Keratinocyte (primary cell): ENCODE data around the gene AKNA. TPM values are rescaled to one million over a fixed set of nuclear protein-coding genes. Genes with fewer than 3 reads are reported as not detected.

Experiments
- DNase-seq: peaks from one replicate; pipeline ENCODE4 v3.0.0-alpha.2; 2011; ENCODE audit warnings: low read depth, missing footprints, low spot score
- FAIRE-seq: peaks from 2 replicates; lab custom pipeline; 2011; peaks lifted over from hg19 to GRCh38; lab: Jason Lieb, UNC
- H2AFZ ChIP-seq: 2 replicates; pipeline ENCODE4 v1.6.0; 2012; ENCODE audit warnings: low read length, control low read depth, inconsistent platforms; ENCODE audit not compliant: control insufficient read depth
- H3K27ac ChIP-seq: 2 replicates; pipeline ENCODE4 v1.5.1; 2011; ENCODE audit warnings: low read length; ENCODE audit not compliant: control insufficient read depth, insufficient read depth
- H3K27me3 ChIP-seq: 3 replicates; pipeline ENCODE4 v1.6.0; 2011; ENCODE audit warnings: low read length; ENCODE audit not compliant: control insufficient read depth, insufficient read depth; ENCODE audit errors: extremely low read depth
- H3K36me3 ChIP-seq, 2 experiments: 2 replicates in 1 of 2; 3 replicates in 1 of 2; pipeline ENCODE4 v1.5.1; 2011; ENCODE audit warnings: low read length in 2 of 2, mild to moderate bottlenecking in 1 of 2; ENCODE audit not compliant: control insufficient read depth in 2 of 2, insufficient read depth in 2 of 2; ENCODE audit errors: extremely low read depth in 1 of 2
- H3K4me1 ChIP-seq: 3 replicates; pipeline ENCODE4 v1.5.1; 2011; ENCODE audit warnings: low read length; ENCODE audit not compliant: control insufficient read depth, insufficient read depth; ENCODE audit errors: extremely low read depth
- H3K4me2 ChIP-seq: 3 replicates; pipeline ENCODE4 v1.6.0; 2011; ENCODE audit warnings: low read depth, low read length; ENCODE audit not compliant: control insufficient read depth, insufficient read depth; ENCODE audit errors: extremely low read depth
- H3K4me3 ChIP-seq, 3 experiments: fragments of 200-600 bp in 1 of 3; sonication (generic) in 1 of 3; 2 replicates in 2 of 3; 3 replicates in 1 of 3; pipeline ENCODE4 v1.5.1; 2011 to 2016; ENCODE audit warnings: low read length in 3 of 3, mild to moderate bottlenecking in 3 of 3, control low read depth in 2 of 3, inconsistent platforms in 1 of 3, low read depth in 1 of 3, mixed read lengths in 1 of 3, mixed run types in 1 of 3, moderate library complexity in 1 of 3; ENCODE audit not compliant: control insufficient read depth in 2 of 3, insufficient read depth in 2 of 3; ENCODE audit errors: extremely low read depth in 1 of 3
- H3K79me2 ChIP-seq: 2 replicates; pipeline ENCODE4 v1.6.0; 2012; ENCODE audit warnings: low read length; ENCODE audit not compliant: control insufficient read depth, insufficient read depth
- H3K9ac ChIP-seq: 3 replicates; pipeline ENCODE4 v1.6.0; 2011; ENCODE audit warnings: low read length; ENCODE audit not compliant: control insufficient read depth, insufficient read depth; ENCODE audit errors: extremely low read depth
- H3K9me1 ChIP-seq: 3 replicates; pipeline ENCODE4 v1.6.0; 2011; ENCODE audit warnings: low read length; ENCODE audit not compliant: control insufficient read depth, insufficient read depth; ENCODE audit errors: extremely low read depth
- H3K9me3 ChIP-seq: 2 replicates; pipeline ENCODE4 v1.5.1; 2012; ENCODE audit warnings: low read depth, low read length; ENCODE audit not compliant: control insufficient read depth
- H4K20me1 ChIP-seq: 3 replicates; pipeline ENCODE4 v1.6.0; 2011; ENCODE audit warnings: low read length; ENCODE audit not compliant: control insufficient read depth, insufficient read depth; ENCODE audit errors: extremely low read depth
- EZH2 ChIP-seq: IDR thresholded peaks from one replicate; pipeline ENCODE4 v1.6.1; 2012; ENCODE audit warnings: inconsistent platforms, mild to moderate bottlenecking, low read length, moderate library complexity
- dilution Hi-C: fragments of 300-500 bp; cut with MboI; formaldehyde crosslinking; loops from one replicate; pipeline ENCODE4 v1.7.0; 2020; ENCODE audit warnings: low sequenced_read_pairs; ENCODE audit not compliant: extremely low pct_ligation_motif_present
- polyA plus RNA-seq, 5 experiments: library from polyadenylated mRNA; depleted of rRNA in 3 of 5; stranded (reverse) in 3 of 5; stranded (forward) in 1 of 5; unstranded in 1 of 5; fragments of >200 nt; gene quantifications; 1 replicate in 1 of 5; 2 replicates in 3 of 5; 3 replicates in 1 of 5; pipeline versions ENCODE4 v1.2.1 to v1.2.3, GENCODE V29; 2011 to 2012; ENCODE audit warnings: missing spikeins in 2 of 5, low read depth in 1 of 5, low replicate concordance in 1 of 5
- TF ChIP-seq, protein P1 (sequence below), 3 experiments: IDR thresholded peaks in 1 of 3; conservative IDR thresholded peaks in 1 of 3; optimal IDR thresholded peaks in 1 of 3; 2 replicates in 2 of 3; 3 replicates in 1 of 3; pipeline versions ENCODE3 to v1.5.1; 2011; ENCODE audit warnings: low read length in 3 of 3, mild to moderate bottlenecking in 3 of 3, moderate library complexity in 2 of 3, control low read depth in 1 of 3, inconsistent platforms in 1 of 3; ENCODE audit not compliant: insufficient read depth in 2 of 3; ENCODE audit errors: extremely low read depth in 1 of 3

Gene AKNA
- polyA plus RNA-seq, 1 donor (not counting 4 experiments of a cell fraction or from before 2014, with no cell fraction given) = 0.79 TPM

DNA sequence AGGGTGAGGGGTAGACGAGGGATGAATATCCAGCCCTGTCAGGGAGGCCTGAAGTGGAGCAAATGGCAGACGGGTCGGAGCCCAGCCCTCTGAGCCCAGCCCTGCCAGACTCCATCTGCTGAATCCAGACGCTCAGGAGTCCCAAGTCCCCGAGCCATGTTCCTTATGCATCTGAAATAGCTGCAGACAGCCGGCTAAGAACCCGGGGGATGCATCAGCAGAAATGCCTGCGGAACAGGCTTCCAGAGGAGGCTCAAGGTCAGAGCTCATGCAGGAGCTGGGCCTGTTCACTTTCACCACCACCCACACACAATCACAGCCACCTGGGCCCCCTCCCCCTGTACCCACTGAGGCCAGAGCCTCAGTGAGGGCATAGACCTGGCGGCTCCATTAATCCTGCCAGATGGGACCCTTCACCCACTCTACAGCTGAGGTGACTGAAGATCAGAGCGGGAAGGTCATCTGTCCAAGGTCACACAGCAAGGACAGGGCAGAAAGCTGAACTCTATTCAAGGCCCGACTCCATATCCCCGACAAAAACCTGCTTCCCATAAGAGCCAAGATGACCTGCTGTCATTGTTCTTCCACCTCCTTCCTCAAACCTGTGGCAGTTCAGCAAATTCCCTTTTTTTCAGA is 24.4 kb upstream of the AKNA start:
- dilution Hi-C loops = no loop called here

DNA sequence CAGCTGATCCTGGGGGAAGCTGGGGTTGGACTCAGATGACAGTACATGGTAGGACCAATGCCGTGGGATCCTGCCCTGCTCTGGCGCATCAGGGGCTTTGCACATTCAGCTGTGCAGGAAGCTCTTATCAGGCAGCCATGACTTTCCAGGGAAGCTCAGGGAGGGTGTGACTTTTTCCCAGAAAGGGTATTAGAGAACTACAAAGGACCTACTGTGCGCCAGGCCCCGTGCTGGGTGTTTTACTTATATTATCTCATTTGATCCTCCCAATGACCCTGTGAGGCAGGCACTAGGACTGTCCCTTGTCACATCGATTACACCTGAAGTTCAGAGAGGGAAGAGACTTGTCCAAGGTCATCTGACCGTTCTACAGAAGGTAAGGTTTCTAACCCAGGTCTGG is 23.7 kb upstream of the AKNA start:
- Histone ChIP-seq H3K36me3 (no peaks in the 10 kb centered on the region), H3K4me2 (peak overlapping the region; percentile 35), H3K9ac (no peak overlapping the region), H3K4me3 (no peak overlapping the region), H3K27ac (no peak overlapping the region), H3K4me1 (peaks cover 22% of the 10 kb centered on the region), H2AFZ (no peak overlapping the region), H3K9me3 (no peaks in the 10 kb centered on the region), H3K79me2 (no peaks in the 10 kb centered on the region), H4K20me1 (no peaks in the 10 kb centered on the region), H3K27me3 (no peaks in the 10 kb centered on the region), H3K9me1 (no peaks in the 10 kb centered on the region)
- dilution Hi-C loops = no loop called here
- FAIRE-seq (no peak), DNase-seq (no peak)
- no peak for TF ChIP-seq EZH2
- TF ChIP-seq, protein P1, sequence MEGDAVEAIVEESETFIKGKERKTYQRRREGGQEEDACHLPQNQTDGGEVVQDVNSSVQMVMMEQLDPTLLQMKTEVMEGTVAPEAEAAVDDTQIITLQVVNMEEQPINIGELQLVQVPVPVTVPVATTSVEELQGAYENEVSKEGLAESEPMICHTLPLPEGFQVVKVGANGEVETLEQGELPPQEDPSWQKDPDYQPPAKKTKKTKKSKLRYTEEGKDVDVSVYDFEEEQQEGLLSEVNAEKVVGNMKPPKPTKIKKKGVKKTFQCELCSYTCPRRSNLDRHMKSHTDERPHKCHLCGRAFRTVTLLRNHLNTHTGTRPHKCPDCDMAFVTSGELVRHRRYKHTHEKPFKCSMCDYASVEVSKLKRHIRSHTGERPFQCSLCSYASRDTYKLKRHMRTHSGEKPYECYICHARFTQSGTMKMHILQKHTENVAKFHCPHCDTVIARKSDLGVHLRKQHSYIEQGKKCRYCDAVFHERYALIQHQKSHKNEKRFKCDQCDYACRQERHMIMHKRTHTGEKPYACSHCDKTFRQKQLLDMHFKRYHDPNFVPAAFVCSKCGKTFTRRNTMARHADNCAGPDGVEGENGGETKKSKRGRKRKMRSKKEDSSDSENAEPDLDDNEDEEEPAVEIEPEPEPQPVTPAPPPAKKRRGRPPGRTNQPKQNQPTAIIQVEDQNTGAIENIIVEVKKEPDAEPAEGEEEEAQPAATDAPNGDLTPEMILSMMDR (optimal IDR thresholded peaks at IDR 0.05 in 1 of 3, IDR thresholded peaks at IDR 0.05 in 1 of 3, conservative IDR thresholded peaks at IDR 0.05 in 1 of 3; ENCODE audit: extremely low read depth in 1 of 3, insufficient read depth in 2 of 3, low read length in 3 of 3) = no peak

More for the DNA sequence above, 24.4 kb upstream of the AKNA start:
- H3K27me3 ChIP-seq = no peaks in the 10 kb centered on the region
- no peak overlapping the region for H3K4me2 ChIP-seq
- no peak overlapping the region for H3K9ac ChIP-seq
- no peak for TF ChIP-seq EZH2
- TF ChIP-seq, protein P1 (optimal IDR thresholded peaks at IDR 0.05 in 1 of 3, IDR thresholded peaks at IDR 0.05 in 1 of 3, conservative IDR thresholded peaks at IDR 0.05 in 1 of 3; ENCODE audit: extremely low read depth in 1 of 3, insufficient read depth in 2 of 3, low read length in 3 of 3) = no peak
- DNase-seq (no peak), FAIRE-seq (no peak)
- H4K20me1 ChIP-seq = no peaks in the 10 kb centered on the region
- no peak overlapping the region for H2AFZ ChIP-seq
- no peaks in the 10 kb centered on the region for H3K36me3 ChIP-seq
- H3K9me3 ChIP-seq = no peaks in the 10 kb centered on the region
- H3K4me1 ChIP-seq = peaks cover 22% of the 10 kb centered on the region
- H3K9me1 ChIP-seq = no peaks in the 10 kb centered on the region
- no peak overlapping the region for H3K4me3 ChIP-seq
- H3K27ac ChIP-seq = no peak overlapping the region
- H3K79me2 ChIP-seq = no peaks in the 10 kb centered on the region
